ENCODE data around the gene ZNF10.
A peak's percentile ranks its signal among the peaks of the same experiment; 100 is the strongest.

ZNF10 gene

GRCh38 chr12:133130808-133131128 lies 341 bp downstream of the ZNF10 start:
- no peak for TF ChIP-seq CTCF (IDR thresholded peaks at IDR 0.05; ENCODE audit: insufficient read depth, low read length, poor library complexity, severe bottlenecking)
- H3K27me3 ChIP-seq (replicated peaks; ENCODE audit: control insufficient read depth, insufficient read depth, low read length): no peaks in the 10 kb centered on the region
- peak overlapping the region; percentile 87 for H3K4me3 ChIP-seq (replicated peaks; ENCODE audit: low read depth, low read length)
- peaks cover 4% of the 10 kb centered on the region for H3K36me3 ChIP-seq (ENCODE audit: control insufficient read depth, insufficient read depth, low read length)
- no peak for DNase-seq (ENCODE audit: extremely low read depth, insufficient read length)

GRCh38 chr12:133135747-133136146 lies 5.3 kb downstream of the ZNF10 start:
- Histone ChIP-seq H3K4me3 (replicated peaks; ENCODE audit: low read depth, low read length) (no peak overlapping the region), H3K36me3 (ENCODE audit: control insufficient read depth, insufficient read depth, low read length) (peaks cover 4% of the 10 kb centered on the region), H3K27me3 (replicated peaks; ENCODE audit: control insufficient read depth, insufficient read depth, low read length) (no peaks in the 10 kb centered on the region)
- no peak for DNase-seq (ENCODE audit: extremely low read depth, insufficient read length)
- TF ChIP-seq CTCF (IDR thresholded peaks at IDR 0.05; ENCODE audit: insufficient read depth, low read length, poor library complexity, severe bottlenecking): no peak

- no peaks in the 10 kb centered on the region for H3K27me3 ChIP-seq (replicated peaks; ENCODE audit: control insufficient read depth, insufficient read depth, low read length)
- no peak for TF ChIP-seq CTCF (IDR thresholded peaks at IDR 0.05; ENCODE audit: insufficient read depth, low read length, poor library complexity, severe bottlenecking)
- H3K4me3 ChIP-seq (replicated peaks; ENCODE audit: low read depth, low read length): no peak overlapping the region
- DNase-seq (ENCODE audit: extremely low read depth, insufficient read length): no peak
- peaks cover 6% of the 10 kb centered on the region for H3K36me3 ChIP-seq (ENCODE audit: control insufficient read depth, insufficient read depth, low read length)
Measured at GRCh38 chr12:133145981-133146380, 15.6 kb downstream of the ZNF10 start.

- Histone ChIP-seq H3K27me3 (replicated peaks; ENCODE audit: control insufficient read depth, insufficient read depth, low read length) (no peaks in the 10 kb centered on the region), H3K36me3 (ENCODE audit: control insufficient read depth, insufficient read depth, low read length) (peaks cover 16% of the 10 kb centered on the region), H3K4me3 (replicated peaks; ENCODE audit: low read depth, low read length) (no peak overlapping the region)
- TF ChIP-seq CTCF (IDR thresholded peaks at IDR 0.05; ENCODE audit: insufficient read depth, low read length, poor library complexity, severe bottlenecking): no peak
- no peak for DNase-seq (ENCODE audit: extremely low read depth, insufficient read length)
Measured at GRCh38 chr12:133156125-133156690, 25.8 kb downstream of the ZNF10 start.

- Histone ChIP-seq H3K4me3 (replicated peaks; ENCODE audit: low read depth, low read length) (no peak overlapping the region), H3K36me3 (ENCODE audit: control insufficient read depth, insufficient read depth, low read length) (no peaks in the 10 kb centered on the region), H3K27me3 (replicated peaks; ENCODE audit: control insufficient read depth, insufficient read depth, low read length) (no peaks in the 10 kb centered on the region)
- no peak for DNase-seq (ENCODE audit: extremely low read depth, insufficient read length)
- no peak for TF ChIP-seq CTCF (IDR thresholded peaks at IDR 0.05; ENCODE audit: insufficient read depth, low read length, poor library complexity, severe bottlenecking)
Measured at GRCh38 chr12:133165776-133166175, 35.3 kb downstream of the ZNF10 start.

- DNase-seq (ENCODE audit: extremely low read depth, insufficient read length): no peak
- Histone ChIP-seq H3K36me3 (ENCODE audit: control insufficient read depth, insufficient read depth, low read length) (no peaks in the 10 kb centered on the region), H3K27me3 (replicated peaks; ENCODE audit: control insufficient read depth, insufficient read depth, low read length) (no peaks in the 10 kb centered on the region), H3K4me3 (replicated peaks; ENCODE audit: low read depth, low read length) (no peak overlapping the region)
- no peak for TF ChIP-seq CTCF (IDR thresholded peaks at IDR 0.05; ENCODE audit: insufficient read depth, low read length, poor library complexity, severe bottlenecking)
Measured at GRCh38 chr12:133172491-133172890, 42.1 kb downstream of the ZNF10 start.
